ENCODE measurements around the gene CELA1.

Gene CELA1

GRCh38 chr12:51368640-51369517 lies 22.4 kb upstream of the CELA1 start:
- TF ChIP-seq CTCF (IDR thresholded peaks at IDR 0.05; ENCODE audit: low read length, missing control alignments) = no peak
- peak; percentile 82 for DNase-seq (ENCODE audit: low read depth)
- no peak overlapping the region for H3K4me3 ChIP-seq (replicated peaks; ENCODE audit: low read depth, low read length)

- no peak for DNase-seq (ENCODE audit: low read depth)
- no peak for TF ChIP-seq CTCF (IDR thresholded peaks at IDR 0.05; ENCODE audit: low read length, missing control alignments)
- H3K4me3 ChIP-seq (replicated peaks; ENCODE audit: low read depth, low read length) = no peak overlapping the region
Measured at GRCh38 chr12:51365276-51365675, 18.8 kb upstream of the CELA1 start.

- no peak for DNase-seq (ENCODE audit: low read depth)
- no peak overlapping the region for H3K4me3 ChIP-seq (replicated peaks; ENCODE audit: low read depth, low read length)
- TF ChIP-seq CTCF (IDR thresholded peaks at IDR 0.05; ENCODE audit: low read length, missing control alignments) = no peak
Measured at GRCh38 chr12:51364001-51364400, 17.5 kb upstream of the CELA1 start.

GRCh38 chr12:51362747-51363342 lies 16.4 kb upstream of the CELA1 start:
- no peak overlapping the region for H3K4me3 ChIP-seq (replicated peaks; ENCODE audit: low read depth, low read length)
- TF ChIP-seq CTCF (IDR thresholded peaks at IDR 0.05; ENCODE audit: low read length, missing control alignments) = no peak
- DNase-seq (ENCODE audit: low read depth) = no peak

GRCh38 chr12:51362307-51362706 lies 15.8 kb upstream of the CELA1 start:
- no peak for TF ChIP-seq CTCF (IDR thresholded peaks at IDR 0.05; ENCODE audit: low read length, missing control alignments)
- no peak for DNase-seq (ENCODE audit: low read depth)
- no peak overlapping the region for H3K4me3 ChIP-seq (replicated peaks; ENCODE audit: low read depth, low read length)

- no peak for TF ChIP-seq CTCF (IDR thresholded peaks at IDR 0.05; ENCODE audit: low read length, missing control alignments)
- H3K4me3 ChIP-seq (replicated peaks; ENCODE audit: low read depth, low read length) = no peak overlapping the region
- DNase-seq (ENCODE audit: low read depth) = no peak
Measured at GRCh38 chr12:51361161-51362016, 14.9 kb upstream of the CELA1 start.
